Suppressor macrophage (primary cell): ENCODE results near the gene NANOS1.
"Not testable (repeated sequence)": the region's sequence is repeated elsewhere in the genome, so short reads cannot be mapped to it uniquely, and the experiment has no call there.

Experiments
- DNase-seq, 4 experiments: peaks; one replicate each; pipeline ENCODE4 v3.0.0-alpha.2; 2020 to 2022

Gene NANOS1

DNA sequence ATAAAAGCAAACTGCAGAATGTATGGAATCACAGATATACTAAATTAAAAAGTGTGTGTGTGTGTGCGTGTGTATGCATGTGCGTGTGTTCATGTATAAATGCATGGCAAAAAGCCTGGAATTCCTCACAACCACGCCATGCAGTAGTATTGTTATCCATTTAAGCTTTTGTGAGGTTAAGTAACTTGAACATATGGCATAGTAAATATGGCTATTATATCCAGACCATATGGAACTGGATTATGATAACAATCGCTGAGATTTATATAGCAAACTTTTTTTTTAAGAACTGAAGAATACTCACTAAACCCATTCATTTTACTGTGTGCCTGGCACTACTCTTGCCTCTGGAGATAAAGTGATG is 22.3 kb upstream of the NANOS1 start:
- no peak for DNase-seq

- peak; percentile 46 to 80 (median 62) for DNase-seq
Observed at GRCh38 chr10:119020627-119020946, 8.9 kb upstream of the NANOS1 start.

DNA sequence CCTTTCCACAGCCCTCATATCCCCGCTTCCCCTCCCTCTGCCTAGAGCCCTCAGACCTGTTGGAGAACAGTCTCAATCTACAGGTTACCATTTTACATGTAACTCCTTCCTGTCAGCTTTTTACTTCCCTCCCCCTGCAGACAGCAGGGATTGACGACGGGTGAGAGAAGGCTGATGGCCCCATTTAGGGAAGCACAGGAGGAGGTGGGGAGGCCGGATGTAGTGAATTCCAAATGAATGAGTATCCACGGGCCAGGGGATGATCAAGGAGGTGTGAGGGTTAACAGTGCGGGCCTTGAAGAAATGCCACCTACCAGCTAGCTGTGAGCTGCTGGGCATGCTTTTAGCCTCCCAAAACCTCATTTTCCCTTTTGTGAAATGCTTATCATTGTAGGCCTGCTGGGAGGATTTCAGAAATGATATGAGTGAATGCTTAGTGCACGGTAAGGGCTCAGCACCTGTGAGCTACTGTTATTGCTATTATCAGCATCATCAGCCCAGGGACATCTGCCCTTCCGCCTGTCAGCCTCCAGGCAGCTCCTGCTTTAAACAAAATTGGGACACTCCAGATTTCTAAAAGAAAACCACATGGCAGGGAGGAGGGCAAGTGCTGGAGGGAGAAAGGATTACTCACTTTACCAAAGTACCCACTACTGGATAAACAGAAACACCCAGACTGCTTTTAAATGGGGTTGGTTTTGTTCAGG is 6.5 kb upstream of the NANOS1 start:
- DNase-seq, result no peak

DNA sequence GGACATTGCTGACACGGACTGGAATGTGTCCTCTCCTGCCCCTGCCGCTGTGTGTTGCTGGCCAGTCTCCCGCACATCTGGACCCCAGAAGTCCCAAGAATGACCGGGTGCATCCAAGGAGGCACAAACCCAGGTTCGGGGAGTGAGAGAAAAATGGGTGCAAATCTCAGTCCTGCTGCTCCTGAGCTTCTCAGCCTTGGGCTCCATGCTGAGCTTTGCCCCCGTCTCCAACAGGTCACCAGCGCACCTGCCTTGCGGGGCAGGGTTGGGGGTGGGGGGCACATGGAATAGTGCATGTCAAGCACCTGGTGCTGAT is 6.0 kb upstream of the NANOS1 start:
- DNase-seq, result no peak

- DNase-seq, result no peak
Observed at GRCh38 chr10:119024882-119025281, 4.6 kb upstream of the NANOS1 start.

DNA sequence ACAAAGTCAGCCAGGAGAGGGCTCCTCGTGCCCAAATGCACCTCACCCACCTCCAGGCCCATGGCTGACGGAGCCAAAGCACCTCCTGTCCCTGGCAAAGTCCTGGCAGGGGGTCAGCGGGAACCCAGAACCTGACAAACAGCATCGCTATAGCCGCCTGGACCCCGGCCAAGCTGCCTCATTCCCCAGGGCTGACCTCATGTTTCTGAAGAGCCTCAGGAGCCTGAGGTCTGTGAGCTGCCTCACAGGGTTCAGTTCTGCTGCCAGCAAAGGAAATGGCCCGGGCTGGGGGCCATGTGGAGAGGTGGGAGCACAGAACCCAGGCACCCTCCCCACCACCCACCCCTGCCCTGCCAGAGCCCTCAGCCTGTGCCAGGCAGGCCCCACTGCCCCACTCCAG is 4.2 kb upstream of the NANOS1 start:
- no peak for DNase-seq

GRCh38 chr10:119025776-119026175 is 3.7 kb upstream of the NANOS1 start:
- DNase-seq, result no peak

DNA sequence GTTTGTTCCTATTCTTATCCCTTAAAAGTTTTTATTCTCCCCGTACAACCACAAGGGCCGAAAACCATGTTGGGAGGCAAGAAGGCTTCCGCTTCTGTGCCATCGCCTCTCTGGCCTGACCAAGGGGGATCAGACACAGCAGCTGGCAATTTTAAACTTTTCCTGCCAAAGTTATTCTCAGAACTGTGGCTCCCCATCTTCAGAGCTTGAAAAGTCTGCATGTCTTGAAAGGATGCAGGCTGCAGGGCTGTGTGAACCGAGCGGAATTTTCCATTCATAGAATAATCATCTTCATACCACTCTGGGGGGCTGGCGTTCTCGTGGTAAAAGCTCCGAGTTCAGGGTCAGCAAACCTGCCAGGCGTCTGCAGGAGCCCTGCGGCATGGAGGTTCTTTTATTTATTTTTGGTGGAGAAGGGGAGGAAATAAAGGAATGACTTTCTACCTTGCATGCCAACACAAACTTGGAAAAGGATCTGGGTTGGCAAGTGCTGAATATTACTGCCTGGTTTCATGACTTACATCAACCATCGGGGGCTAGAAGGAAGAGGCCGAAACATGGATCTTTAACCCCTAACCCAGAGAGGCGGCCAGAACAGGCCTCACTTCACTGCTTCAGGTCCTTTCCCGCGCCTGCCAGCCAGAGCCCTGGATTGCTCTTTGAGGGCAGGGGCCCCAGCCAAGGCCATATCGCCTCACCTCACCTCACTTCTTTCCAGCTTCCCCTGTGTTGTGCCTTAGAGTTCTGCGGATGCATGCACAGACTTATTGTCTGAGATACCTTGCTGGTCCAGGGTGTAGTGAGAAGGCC is 3.0 kb upstream of the NANOS1 start:
- no peak for DNase-seq

GRCh38 chr10:119028445-119028899 is 1.0 kb upstream of the NANOS1 start:
- DNase-seq, result not testable (repeated sequence)

DNA sequence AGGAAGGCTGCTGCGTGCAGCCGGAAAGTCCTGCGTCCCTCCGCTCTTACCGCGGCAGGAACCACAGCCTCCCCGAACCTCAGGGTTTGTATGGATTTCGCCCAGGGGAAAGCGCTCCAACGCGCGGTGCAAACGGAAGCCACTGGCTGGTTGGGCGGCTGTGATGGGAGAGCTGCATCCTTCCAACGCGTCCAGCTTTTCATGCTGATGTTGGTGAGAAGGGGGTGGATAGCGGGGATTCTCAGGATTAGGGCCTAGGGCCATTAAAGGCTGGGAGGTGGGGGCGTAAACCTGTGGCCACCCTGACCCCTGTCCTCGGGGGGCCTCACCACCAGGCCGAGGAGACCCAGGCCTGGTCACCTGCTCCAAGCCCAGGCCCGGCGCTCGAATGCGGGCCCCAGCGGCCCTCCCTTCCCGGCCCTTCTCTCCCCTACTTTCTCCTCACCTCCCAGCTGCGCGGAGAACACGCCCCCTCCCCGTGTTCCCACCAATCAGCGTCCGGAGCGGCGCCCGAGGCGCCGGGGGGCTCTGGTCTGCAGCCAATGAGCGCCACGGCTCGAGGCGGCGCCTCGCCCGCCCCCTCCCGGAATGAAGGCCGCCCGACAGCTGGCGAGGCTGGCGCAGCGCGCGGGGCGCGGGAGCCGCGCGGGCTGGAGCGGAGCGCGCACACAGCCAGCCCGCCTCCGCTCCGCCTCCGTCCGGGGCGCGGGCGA is 458 bp upstream of the NANOS1 start:
- peak; percentile 80 to 94 (median 86) for DNase-seq

DNA sequence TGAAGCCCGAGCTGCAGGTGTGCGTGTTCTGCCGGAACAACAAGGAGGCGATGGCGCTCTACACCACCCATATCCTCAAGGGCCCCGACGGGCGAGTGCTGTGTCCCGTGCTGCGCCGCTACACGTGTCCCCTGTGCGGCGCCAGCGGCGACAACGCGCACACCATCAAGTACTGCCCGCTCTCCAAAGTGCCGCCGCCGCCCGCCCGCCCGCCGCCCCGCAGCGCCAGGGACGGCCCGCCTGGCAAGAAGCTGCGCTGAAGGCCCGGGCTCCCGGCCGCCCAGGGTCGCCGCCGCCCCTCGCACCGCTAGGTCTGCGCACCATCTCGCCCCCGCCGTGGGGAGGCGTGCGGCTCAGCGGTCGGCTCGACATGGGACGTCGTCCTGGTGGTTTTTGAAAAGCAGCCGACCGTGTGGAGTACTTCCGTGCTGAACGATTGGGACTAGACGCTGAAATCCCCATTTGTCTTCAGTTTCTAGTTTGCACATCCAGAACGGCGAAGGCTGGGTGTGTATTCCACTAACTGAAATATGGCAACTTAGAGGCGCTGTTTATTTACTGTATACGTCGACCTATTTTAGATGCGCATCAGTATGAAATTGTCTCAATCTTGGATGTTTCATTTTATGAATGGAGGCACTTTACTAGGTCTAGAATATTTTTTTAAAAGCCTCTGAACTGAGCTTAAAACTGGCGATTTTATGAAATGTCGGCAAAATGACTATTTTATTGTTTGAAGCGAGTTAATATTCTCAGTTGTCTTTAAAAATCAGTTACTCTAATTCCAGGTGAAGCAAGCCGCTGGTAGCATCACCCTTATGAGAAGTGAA is 1.1 kb downstream of the NANOS1 start:
- DNase-seq, result peak; percentile 41 to 75 (median 62)

DNA sequence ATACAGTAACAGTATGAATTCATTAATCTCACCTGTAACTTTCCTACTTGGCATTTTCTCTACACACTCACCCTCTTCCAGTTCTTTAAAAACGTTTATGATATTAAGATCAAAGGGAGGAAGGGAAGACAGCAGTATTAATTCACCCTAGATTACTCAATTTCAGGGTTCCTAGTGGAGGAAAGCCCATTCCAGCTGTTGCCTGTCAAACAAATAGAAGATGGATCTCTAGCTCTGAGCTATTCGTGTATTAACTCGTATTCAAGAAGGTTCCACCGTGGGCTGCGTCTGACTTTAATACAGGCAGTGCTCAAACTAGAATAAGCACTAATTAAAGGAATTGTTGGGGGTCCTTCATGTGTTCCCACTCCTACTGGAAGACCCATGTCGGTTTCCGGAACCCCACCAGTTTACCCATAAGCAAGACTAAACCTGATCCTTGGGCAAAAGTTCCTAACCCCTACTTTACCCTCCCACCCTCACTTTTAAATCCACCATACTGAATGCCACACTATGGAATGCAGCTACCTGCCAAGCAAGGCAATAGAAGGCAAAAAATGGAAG is 2.1 kb downstream of the NANOS1 start:
- DNase-seq, result no peak

DNA sequence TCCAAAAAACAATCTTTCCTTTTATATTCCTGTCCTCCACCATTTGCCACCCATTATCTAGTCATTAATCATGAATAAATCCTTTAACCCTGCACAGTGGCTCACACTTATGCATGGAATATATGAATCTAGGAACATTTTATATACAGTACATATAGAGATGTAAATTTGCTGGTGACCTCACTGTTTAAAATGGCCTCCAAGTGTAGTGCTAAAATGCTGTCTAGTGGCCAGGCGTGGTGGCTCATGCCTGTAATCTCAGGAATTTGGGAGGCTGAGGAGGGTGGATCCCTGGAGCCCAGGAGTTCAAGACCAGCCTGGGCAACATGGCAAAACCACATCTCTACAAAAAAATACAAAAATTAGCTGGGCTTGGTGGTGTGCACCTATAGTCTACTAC is 9.6 kb downstream of the NANOS1 start:
- DNase-seq, result no peak

DNA sequence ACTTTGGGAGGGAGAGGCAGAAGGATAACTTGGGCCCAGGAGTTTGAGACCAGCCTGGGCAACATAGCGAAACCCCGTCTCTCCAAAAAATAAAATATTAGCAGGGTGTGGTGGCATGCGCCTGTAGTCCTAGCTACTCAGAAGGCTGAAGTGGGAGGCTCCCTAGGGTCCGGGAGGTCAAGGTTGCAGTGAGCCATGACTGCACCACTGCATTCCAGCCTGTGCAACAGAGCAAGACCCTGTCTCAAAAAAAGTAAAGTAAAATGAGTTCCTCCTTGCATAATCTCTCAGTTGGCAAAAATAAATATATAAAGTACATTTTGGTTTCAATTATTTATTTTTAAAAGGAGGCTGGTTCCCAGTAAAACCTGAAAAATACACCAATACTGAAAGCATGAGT is 11.8 kb downstream of the NANOS1 start:
- no peak for DNase-seq

- no peak for DNase-seq
Observed at GRCh38 chr10:119042169-119042568, 12.7 kb downstream of the NANOS1 start.

GRCh38 chr10:119045561-119045960 is 16.0 kb downstream of the NANOS1 start:
- DNase-seq, result no peak

DNA sequence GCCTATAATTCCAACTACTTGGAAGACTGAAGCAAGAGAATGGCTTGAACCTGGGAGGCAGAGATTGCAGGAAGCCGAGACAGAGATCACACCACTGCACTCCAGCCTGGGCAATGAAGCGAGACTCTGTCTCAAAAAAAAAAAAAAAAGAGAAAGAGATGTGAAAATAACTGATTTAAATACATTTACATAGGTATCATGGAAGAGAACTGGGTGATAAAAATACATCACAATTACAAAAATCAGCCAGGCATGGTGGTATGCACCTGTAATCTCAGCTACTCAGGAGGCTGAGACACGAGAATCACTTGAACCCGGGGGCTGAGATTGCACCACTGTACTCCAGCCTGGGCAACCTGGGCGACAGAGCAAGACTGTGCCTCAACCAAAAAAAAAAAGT is 19.8 kb downstream of the NANOS1 start:
- DNase-seq, result no peak

DNA sequence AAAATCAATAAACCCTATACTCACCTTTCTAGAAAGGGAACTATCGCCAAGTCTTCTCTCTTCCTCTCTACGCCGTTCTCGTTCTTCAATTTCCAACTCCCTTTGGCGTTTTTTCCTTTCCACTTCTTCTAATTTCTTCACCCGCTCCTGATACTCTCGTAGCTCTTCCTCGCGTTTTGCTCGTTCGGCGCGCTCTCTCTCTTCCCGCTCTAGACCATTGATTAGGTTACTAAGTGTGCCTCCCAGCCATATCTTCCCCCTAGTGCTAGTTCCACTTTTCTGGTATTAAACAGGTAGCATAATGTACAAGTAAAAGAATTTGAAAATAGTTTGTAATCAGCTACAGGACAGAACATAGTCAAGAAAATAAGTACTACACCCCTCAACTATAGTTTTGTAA is 20.3 kb downstream of the NANOS1 start:
- no peak for DNase-seq

- DNase-seq, result no peak
Observed at GRCh38 chr10:119051775-119052174, 22.3 kb downstream of the NANOS1 start.

DNA sequence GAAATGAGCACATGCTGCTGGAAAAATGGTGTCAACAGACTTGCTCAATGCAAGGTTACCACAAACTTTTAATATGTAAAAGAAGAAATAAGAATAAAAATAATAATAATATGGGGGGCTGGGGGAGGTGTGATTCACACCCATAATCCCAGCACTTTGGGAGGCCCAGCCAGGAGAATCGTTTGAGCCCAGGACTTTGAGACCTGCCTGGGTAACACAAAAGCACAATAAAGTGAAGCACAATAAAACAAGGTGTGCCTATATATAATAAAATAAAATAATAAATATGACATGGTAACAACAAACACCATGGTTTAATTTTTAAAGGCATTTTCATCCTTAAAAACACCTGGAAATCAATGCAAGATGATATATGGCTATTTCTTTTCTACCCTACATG is 26.0 kb downstream of the NANOS1 start:
- DNase-seq, result no peak

DNA sequence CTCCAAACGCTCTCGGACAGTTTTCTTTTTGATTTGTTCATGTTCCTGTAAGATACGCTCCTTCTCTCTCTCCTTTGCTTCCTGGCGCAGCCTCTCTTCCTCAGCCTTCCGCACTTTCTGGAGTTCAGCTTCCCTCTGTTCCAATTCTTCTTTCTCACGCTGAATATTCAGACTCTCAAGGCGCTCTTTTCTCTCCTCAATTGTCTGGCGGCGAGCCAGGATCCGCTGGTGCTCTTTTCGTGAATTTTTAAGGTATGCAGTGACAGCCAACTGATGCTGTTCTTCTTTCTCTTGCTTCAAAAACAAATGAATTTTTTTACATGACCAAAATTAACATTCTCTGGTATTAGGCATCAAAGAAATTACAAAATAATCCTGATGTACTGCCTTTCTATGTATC is 28.5 kb downstream of the NANOS1 start:
- no peak for DNase-seq

- DNase-seq, result no peak
Observed at GRCh38 chr10:119059557-119059956, 30.0 kb downstream of the NANOS1 start.

DNA sequence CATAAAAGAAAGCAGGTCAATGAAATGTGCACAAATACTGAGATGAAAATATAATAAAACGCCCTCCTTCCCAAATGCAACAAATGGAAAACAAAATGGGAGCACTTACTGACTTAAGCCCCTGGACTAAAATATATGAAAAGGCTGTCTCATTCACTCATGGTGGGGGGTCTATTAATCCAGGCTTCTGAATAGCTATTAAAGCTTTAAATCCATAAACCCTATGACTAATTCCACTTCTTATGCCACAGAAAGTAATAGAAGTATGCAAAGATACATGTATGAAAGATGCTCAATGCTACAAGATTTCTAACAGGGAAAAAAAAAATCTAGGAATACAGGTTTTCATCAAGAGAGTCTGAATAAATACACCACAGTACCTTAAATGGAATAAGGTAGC is 30.6 kb downstream of the NANOS1 start:
- no peak for DNase-seq
